Right atrium auricular region (tissue), 2 donors: ENCODE data around the gene SLC46A3. TPM values are rescaled to one million over a fixed set of nuclear protein-coding genes. Genes with fewer than 3 reads are reported as not detected.
"Not testable (repeated sequence)": the region's sequence is repeated elsewhere in the genome, so short reads cannot be mapped to it uniquely, and the experiment has no call there.

Experiments
- DNase-seq: peaks from one replicate; pipeline ENCODE4 v3.0.0-alpha.2; 2019; ENCODE audit warnings: low spot score
- H3K27ac ChIP-seq, 2 donors: fragments of 200-600 bp; sonication (generic); 1 replicate in 1 of 2; 2 replicates in 1 of 2; pipeline ENCODE4 v1.5.1; 2016 to 2019
- H3K27me3 ChIP-seq, 2 donors: fragments of 200-600 bp; sonication (generic); one replicate each; pipeline versions ENCODE4 v1.5.1 to v1.6.0; 2017 to 2019
- H3K36me3 ChIP-seq: fragments of 200-600 bp; sonication (generic); one replicate; pipeline ENCODE4 v1.5.1; 2016
- H3K4me1 ChIP-seq, 2 donors: fragments of 200-600 bp; sonication (generic); one replicate each; pipeline versions ENCODE4 v1.5.1 to v1.6.0; 2017 to 2019
- H3K4me3 ChIP-seq, 2 donors: fragments of 200-600 bp; sonication (generic); 1 replicate in 1 of 2; 2 replicates in 1 of 2; pipeline ENCODE4 v1.5.1; 2017 to 2019; ENCODE audit warnings: mild to moderate bottlenecking in 1 of 2, moderate library complexity in 1 of 2
- H3K9me3 ChIP-seq, 2 donors: fragments of 200-600 bp; sonication (generic); one replicate each; pipeline ENCODE4 v1.5.1; 2019
- total RNA-seq, 2 donors: library from RNA; depleted of rRNA; stranded (reverse); fragments of >200 nt; gene quantifications; one replicate each; pipeline ENCODE4 v1.1.0, GENCODE V29; 2016
- TF ChIP-seq, protein P1 (sequence below), 2 donors: fragments of 200-600 bp; sonication (generic); IDR thresholded peaks; one replicate each; pipeline ENCODE4 v1.5.1; 2019; ENCODE audit warnings: antibody characterized with exemption in 2 of 2

Gene SLC46A3
- total RNA-seq, 2 donors from 2014 or later, result 13.5 to 24.1 TPM

DNA sequence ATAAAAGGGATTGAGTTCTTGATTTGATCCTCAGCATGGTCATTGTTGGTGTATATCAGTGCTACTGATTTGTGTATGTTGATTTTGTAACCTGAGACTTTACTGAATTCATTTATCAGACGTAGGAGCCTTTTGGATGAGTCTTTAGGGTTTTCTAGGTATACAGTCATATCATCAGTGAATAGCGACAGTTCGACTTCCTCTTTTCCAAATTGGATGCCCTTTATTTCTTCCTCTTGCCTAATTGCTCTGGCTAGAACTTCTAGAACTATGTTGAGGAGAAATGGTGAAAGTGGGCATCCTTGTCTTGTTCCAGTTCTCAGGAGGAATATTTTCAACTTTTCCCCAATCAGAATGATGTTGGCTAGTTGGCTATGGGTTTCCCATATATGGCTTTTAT, 32.9 kb downstream of the SLC46A3 start:
- Histone ChIP-seq H3K9me3 (no peaks in the 10 kb centered on the region), H3K27me3 (no peaks in the 10 kb centered on the region), H3K27ac (no peak overlapping the region), H3K4me3 (no peak overlapping the region), H3K4me1 (no peaks in the 10 kb centered on the region), H3K36me3 (no peaks in the 10 kb centered on the region)
- no peak for DNase-seq
- TF ChIP-seq, protein P1, sequence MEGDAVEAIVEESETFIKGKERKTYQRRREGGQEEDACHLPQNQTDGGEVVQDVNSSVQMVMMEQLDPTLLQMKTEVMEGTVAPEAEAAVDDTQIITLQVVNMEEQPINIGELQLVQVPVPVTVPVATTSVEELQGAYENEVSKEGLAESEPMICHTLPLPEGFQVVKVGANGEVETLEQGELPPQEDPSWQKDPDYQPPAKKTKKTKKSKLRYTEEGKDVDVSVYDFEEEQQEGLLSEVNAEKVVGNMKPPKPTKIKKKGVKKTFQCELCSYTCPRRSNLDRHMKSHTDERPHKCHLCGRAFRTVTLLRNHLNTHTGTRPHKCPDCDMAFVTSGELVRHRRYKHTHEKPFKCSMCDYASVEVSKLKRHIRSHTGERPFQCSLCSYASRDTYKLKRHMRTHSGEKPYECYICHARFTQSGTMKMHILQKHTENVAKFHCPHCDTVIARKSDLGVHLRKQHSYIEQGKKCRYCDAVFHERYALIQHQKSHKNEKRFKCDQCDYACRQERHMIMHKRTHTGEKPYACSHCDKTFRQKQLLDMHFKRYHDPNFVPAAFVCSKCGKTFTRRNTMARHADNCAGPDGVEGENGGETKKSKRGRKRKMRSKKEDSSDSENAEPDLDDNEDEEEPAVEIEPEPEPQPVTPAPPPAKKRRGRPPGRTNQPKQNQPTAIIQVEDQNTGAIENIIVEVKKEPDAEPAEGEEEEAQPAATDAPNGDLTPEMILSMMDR (IDR thresholded peaks at IDR 0.05), result no peak

DNA sequence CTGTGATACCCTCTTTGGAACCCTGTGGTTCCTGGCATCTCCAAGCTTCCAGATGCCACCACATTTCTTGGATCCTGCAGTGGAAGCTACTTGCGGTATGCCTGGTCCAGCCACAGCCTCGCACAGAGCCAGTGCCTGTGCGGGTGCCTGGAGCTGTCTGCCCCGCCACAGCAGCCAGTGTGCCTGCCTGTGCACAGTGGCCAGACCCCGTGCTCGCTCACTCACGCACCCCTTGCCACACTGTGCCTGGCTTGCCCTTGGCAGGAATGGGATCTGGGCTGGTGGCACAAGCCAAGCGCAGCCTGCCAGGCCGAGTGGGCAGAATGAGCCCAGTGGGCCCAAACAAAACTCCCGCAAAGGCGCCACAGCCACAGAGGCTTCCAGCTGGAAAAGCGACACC, 33.7 kb downstream of the SLC46A3 start:
- no peaks in the 10 kb centered on the region for H3K4me1 ChIP-seq
- H3K27ac ChIP-seq, result no peak overlapping the region
- H3K36me3 ChIP-seq, result no peaks in the 10 kb centered on the region
- no peaks in the 10 kb centered on the region for H3K27me3 ChIP-seq
- no peak overlapping the region for H3K4me3 ChIP-seq
- DNase-seq, result no peak
- H3K9me3 ChIP-seq, result no peaks in the 10 kb centered on the region
- TF ChIP-seq, protein P1 (IDR thresholded peaks at IDR 0.05), result no peak

DNA sequence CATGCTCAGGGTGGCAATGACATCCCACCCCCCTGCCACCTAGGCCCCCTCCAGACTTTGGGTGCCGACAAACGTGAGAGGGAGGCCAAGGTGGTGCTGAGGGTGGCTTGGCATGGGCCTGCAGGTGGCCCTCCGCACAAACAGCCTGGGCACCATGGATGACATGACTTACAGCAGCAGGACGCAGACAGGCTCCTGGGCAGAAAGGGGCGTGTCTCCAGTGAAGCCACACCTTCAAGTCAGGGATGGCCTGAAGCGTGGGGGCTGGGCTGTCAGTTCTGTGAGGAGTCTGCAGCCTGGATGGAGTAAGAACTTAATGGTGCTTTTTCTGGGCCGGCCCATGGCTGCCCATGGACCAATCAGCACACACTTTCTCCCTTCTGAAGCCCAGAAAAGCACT, 34.5 kb downstream of the SLC46A3 start:
- no peaks in the 10 kb centered on the region for H3K9me3 ChIP-seq
- DNase-seq, result no peak
- H3K27ac ChIP-seq, result no peak overlapping the region
- H3K4me1 ChIP-seq, result no peaks in the 10 kb centered on the region
- H3K27me3 ChIP-seq, result no peaks in the 10 kb centered on the region
- TF ChIP-seq, protein P1 (IDR thresholded peaks at IDR 0.05), result no peak
- H3K4me3 ChIP-seq, result no peak overlapping the region
- no peaks in the 10 kb centered on the region for H3K36me3 ChIP-seq

DNA sequence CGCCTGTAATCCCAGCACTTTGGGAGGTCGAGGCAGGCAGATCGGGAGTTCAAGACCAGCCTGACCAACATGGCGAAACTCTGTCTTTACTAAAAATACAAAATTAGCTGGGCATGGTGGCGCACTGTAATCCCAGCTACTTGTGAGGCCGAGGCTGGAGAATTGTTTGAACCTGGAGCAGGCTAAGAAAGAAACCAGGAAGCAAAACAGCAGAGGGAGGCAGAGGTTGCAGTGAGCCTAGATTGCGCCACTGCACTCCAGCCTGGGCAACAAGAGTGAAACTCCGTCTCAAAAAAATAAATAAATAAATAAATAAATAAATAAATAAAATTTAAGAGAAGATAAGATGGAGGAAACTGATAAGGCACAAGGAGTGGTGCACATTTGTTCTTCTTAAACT, 35.6 kb downstream of the SLC46A3 start:
- not testable (repeated sequence) for H3K4me3 ChIP-seq, H3K27me3 ChIP-seq, DNase-seq, H3K4me1 ChIP-seq, H3K9me3 ChIP-seq, H3K27ac ChIP-seq, H3K36me3 ChIP-seq

DNA sequence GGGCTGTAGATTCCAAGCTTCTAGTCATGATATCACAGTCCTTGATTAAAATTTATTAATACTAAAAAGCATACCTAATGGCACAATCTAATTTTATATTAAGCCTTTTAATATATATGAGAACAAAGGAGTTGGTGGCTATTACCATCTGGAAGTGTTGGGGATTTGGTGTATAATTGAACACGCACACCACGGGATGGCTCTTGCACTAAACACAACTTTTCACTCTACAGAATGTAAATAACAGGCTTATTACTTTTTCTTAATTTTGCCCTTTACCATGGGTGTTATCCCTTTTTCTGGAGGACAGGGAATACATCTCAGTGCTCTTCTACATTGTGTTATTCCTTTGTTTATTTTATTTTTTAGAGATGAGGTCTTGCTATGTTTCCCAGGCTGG, 38.2 kb downstream of the SLC46A3 start:
- Histone ChIP-seq H3K4me3 (no peak overlapping the region), H3K27me3 (no peaks in the 10 kb centered on the region), H3K4me1 (no peaks in the 10 kb centered on the region), H3K27ac (no peak overlapping the region), H3K36me3 (peaks cover 29% of the 10 kb centered on the region), H3K9me3 (no peaks in the 10 kb centered on the region)
- TF ChIP-seq, protein P1 (IDR thresholded peaks at IDR 0.05), result no peak
- no peak for DNase-seq

DNA sequence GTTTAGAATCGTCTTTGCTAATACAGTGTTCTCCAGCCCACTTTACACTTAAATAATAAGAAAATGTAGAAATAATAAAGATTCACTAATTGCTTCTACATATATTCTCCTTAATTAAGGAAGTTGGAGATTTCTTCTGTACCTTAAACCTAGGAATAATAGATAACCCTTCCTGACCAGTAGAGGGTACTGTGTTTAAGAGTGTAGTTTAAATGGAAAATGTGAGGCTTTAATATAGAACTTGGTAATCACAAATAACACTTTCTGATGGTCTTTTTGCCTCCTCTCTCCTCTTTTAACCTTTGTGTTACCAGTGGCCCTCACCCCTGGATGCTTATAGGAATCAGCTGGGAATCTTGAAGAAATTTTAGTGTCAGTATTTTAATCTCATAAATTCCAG, 39.1 kb downstream of the SLC46A3 start:
- no peaks in the 10 kb centered on the region for H3K27me3 ChIP-seq
- H3K9me3 ChIP-seq, result no peaks in the 10 kb centered on the region
- no peak for DNase-seq
- TF ChIP-seq, protein P1 (IDR thresholded peaks at IDR 0.05), result peak in 1 of 2 donors; percentile 52
- H3K36me3 ChIP-seq, result peaks cover 39% of the 10 kb centered on the region
- H3K4me1 ChIP-seq, result no peaks in the 10 kb centered on the region
- no peak overlapping the region for H3K4me3 ChIP-seq
- H3K27ac ChIP-seq, result no peak overlapping the region
